Cardiac muscle cell (in vitro differentiated cells and primary cell): Measurements from ENCODE around the gene NFATC4. TPM values are rescaled to one million over a fixed set of nuclear protein-coding genes. Genes with fewer than 3 reads are reported as not detected.

Experiments used
- DNase-seq, 2 donors: peaks; one replicate each; pipeline versions ENCODE4 v3.0.0 to v3.0.0-alpha.2; 2010 to 2017; ENCODE audit warnings: low read depth in 1 of 2, low spot score in 1 of 2
- H3K27ac ChIP-seq: fragments of 200-600 bp; sonication (generic); 2 replicates; pipeline ENCODE4 v1.5.1; 2016
- H3K27me3 ChIP-seq: fragments of 200-600 bp; sonication (generic); 2 replicates; pipeline ENCODE4 v1.6.0; 2016; ENCODE audit warnings: control low read depth
- H3K36me3 ChIP-seq: fragments of 200-600 bp; sonication (generic); 2 replicates; pipeline ENCODE4 v1.5.1; 2016; ENCODE audit warnings: control low read depth
- H3K4me1 ChIP-seq: fragments of 200-600 bp; sonication (generic); 2 replicates; pipeline ENCODE4 v1.8.1; 2017; ENCODE audit warnings: low read depth, mild to moderate bottlenecking, mixed run types
- H3K4me3 ChIP-seq: fragments of 200-600 bp; sonication (generic); 2 replicates; pipeline ENCODE4 v1.5.1; 2016; ENCODE audit warnings: mild to moderate bottlenecking
- H3K9me3 ChIP-seq: fragments of 200-600 bp; sonication (generic); 2 replicates; pipeline ENCODE4 v1.5.1; 2017; ENCODE audit warnings: low read depth, mild to moderate bottlenecking, control low read depth
- CTCF ChIP-seq: IDR thresholded peaks from 2 replicates; pipeline ENCODE4 v1.5.1; 2012; ENCODE audit warnings: low read depth, mild to moderate bottlenecking, low read length
- polyA plus RNA-seq: library from polyadenylated mRNA; unstranded; fragments of >200 nt; fragmentation: Nextera tagmentation; extraction: Ambion mirVana; gene quantifications from 2 replicates; pipeline ENCODE4 v1.2.1, GENCODE V29; 2016
- total RNA-seq: library from RNA; depleted of rRNA; stranded (reverse); fragments of >200 nt; gene quantifications from 2 replicates; pipeline ENCODE4 v1.2.3, GENCODE V29; 2016

NFATC4 gene
- total and polyA plus RNA-seq, 2 experiments from 2014 or later, result 83.2 to 117 TPM

- Histone ChIP-seq H3K4me1 (peaks cover 11% of the 10 kb centered on the region), H3K36me3 (peaks cover 13% of the 10 kb centered on the region), H3K9me3 (no peaks in the 10 kb centered on the region), H3K27me3 (no peaks in the 10 kb centered on the region), H3K27ac (peak overlapping the region; percentile 63), H3K4me3 (no peak overlapping the region)
- no peak for TF ChIP-seq CTCF
- peak in 1 of 2 donors; percentile 64 for DNase-seq
These were observed 48.4 kb downstream of the NFATC4 start for GRCh38 chr14:24416254-24416931.

- Histone ChIP-seq H3K4me3 (no peak overlapping the region), H3K36me3 (peaks cover 13% of the 10 kb centered on the region), H3K27ac (peak overlapping the region; percentile 63), H3K9me3 (no peaks in the 10 kb centered on the region), H3K27me3 (no peaks in the 10 kb centered on the region), H3K4me1 (peaks cover 11% of the 10 kb centered on the region)
- TF ChIP-seq CTCF, result no peak
- DNase-seq, result no peak
These were observed 49.1 kb downstream of the NFATC4 start for GRCh38 chr14:24416932-24417619.

DNA sequence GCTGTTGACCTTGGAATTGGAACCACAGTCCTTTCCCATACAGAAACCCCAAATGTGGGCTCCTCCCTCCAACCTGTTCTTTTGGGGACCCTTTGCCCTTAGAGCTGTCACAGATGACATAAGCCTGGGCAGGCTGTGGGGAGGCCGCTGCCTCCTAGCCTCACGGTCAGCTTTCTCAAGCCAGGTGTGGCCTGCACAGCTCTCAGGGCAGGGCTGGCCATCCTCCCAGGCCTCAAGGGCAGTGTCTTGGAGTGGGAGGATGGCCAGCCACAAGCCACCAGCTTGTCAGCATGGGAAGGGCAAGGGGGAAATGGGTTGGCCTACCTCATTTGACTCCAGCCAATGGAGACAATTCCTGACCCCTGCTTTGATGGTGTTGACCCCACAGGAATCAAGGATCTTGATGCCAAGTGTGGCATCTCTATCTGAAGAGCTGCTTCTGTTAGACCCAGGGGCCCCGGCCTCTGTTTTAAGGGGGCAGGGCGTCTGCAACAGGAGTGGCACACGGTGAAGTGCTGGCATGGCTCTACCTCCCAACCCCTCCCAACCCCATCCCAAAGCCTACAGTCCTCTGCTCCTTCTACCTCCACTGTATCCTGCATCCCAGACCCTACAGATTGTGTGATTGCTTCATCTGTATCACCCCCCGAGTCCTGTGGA is 50.0 kb downstream of the NFATC4 start:
- Histone ChIP-seq H3K4me1 (peaks cover 11% of the 10 kb centered on the region), H3K9me3 (no peaks in the 10 kb centered on the region), H3K36me3 (peaks cover 10% of the 10 kb centered on the region), H3K27ac (no peak overlapping the region), H3K27me3 (no peaks in the 10 kb centered on the region), H3K4me3 (no peak overlapping the region)
- DNase-seq, result no peak
- TF ChIP-seq CTCF, result no peak

- Histone ChIP-seq H3K27ac (no peak overlapping the region), H3K27me3 (no peaks in the 10 kb centered on the region), H3K9me3 (no peaks in the 10 kb centered on the region), H3K4me3 (no peak overlapping the region), H3K36me3 (peaks cover 6% of the 10 kb centered on the region), H3K4me1 (peaks cover 11% of the 10 kb centered on the region)
- no peak for TF ChIP-seq CTCF
- DNase-seq, result peak in 1 of 2 donors; percentile 14
These were observed 50.5 kb downstream of the NFATC4 start for GRCh38 chr14:24418492-24418873.

- Histone ChIP-seq H3K36me3 (no peaks in the 10 kb centered on the region), H3K9me3 (no peaks in the 10 kb centered on the region), H3K4me1 (no peaks in the 10 kb centered on the region), H3K27ac (no peak overlapping the region), H3K4me3 (no peak overlapping the region), H3K27me3 (no peaks in the 10 kb centered on the region)
- TF ChIP-seq CTCF, result no peak
- DNase-seq, result no peak
These were observed 54.3 kb downstream of the NFATC4 start for GRCh38 chr14:24422261-24422660.
